Smooth muscle cell (in vitro differentiated cells): ENCODE results near the gene CACUL1. TPM values are rescaled to one million over a fixed set of nuclear protein-coding genes. Genes with fewer than 3 reads are reported as not detected.

Experiments
- DNase-seq: peaks from one replicate; lab custom pipeline; 2025; ENCODE audit not compliant: unreplicated experiment; lab: John Stamatoyannopoulos, UW
- H2AFZ ChIP-seq: fragments of 200-600 bp; sonication (generic); 2 replicates; pipeline ENCODE4 v1.6.0; 2016; ENCODE audit warnings: antibody characterized with exemption, low read depth, mild to moderate bottlenecking
- H3F3A ChIP-seq: fragments of 200-600 bp; sonication (generic); 2 replicates; pipeline ENCODE4 v1.6.0; 2017; ENCODE audit warnings: antibody characterized with exemption, low read depth
- H3K27ac ChIP-seq: fragments of 200-600 bp; sonication (generic); 2 replicates; pipeline ENCODE4 v1.5.1; 2016; ENCODE audit warnings: low read depth, mild to moderate bottlenecking
- H3K27me3 ChIP-seq: fragments of 200-600 bp; sonication (generic); 2 replicates; pipeline ENCODE4 v1.6.1; 2016; ENCODE audit warnings: low read depth, mild to moderate bottlenecking
- H3K36me3 ChIP-seq: fragments of 200-600 bp; sonication (generic); 2 replicates; pipeline ENCODE4 v1.5.1; 2016; ENCODE audit warnings: low read depth
- H3K4me1 ChIP-seq: fragments of 200-600 bp; sonication (generic); 2 replicates; pipeline ENCODE4 v1.5.1; 2016; ENCODE audit warnings: low read depth
- H3K4me2 ChIP-seq: fragments of 200-600 bp; sonication (generic); 2 replicates; pipeline ENCODE4 v1.6.0; 2016; ENCODE audit warnings: mild to moderate bottlenecking
- H3K4me3 ChIP-seq: fragments of 200-600 bp; sonication (generic); 2 replicates; pipeline ENCODE4 v1.5.1; 2016; ENCODE audit warnings: mild to moderate bottlenecking
- H3K79me2 ChIP-seq: fragments of 200-600 bp; sonication (generic); 2 replicates; pipeline ENCODE4 v1.6.0; 2016; ENCODE audit warnings: low read depth, mild to moderate bottlenecking
- H3K9ac ChIP-seq: fragments of 200-600 bp; sonication (generic); 2 replicates; pipeline ENCODE4 v1.6.0; 2016; ENCODE audit warnings: low read depth
- H3K9me3 ChIP-seq: fragments of 200-600 bp; sonication (generic); replicated peaks from 2 replicates; pipeline ENCODE4 v1.5.1; 2016; ENCODE audit warnings: low read depth
- H4K20me1 ChIP-seq: fragments of 200-600 bp; sonication (generic); 2 replicates; pipeline ENCODE4 v1.6.0; 2016; ENCODE audit warnings: low read depth
- WGBS: methylation state at CpG from one replicate; pipeline ENCODE4 v1.1.7; 2016; ENCODE audit warnings: low lambda C conversion rate; 5-methylcytosine and 5-hydroxymethylcytosine counted together
- polyA plus RNA-seq: library from polyadenylated mRNA; unstranded; fragments of >200 nt; fragmentation: Nextera tagmentation; extraction: Ambion mirVana; gene quantifications from 2 replicates; pipeline ENCODE4 v1.2.1, GENCODE V29; 2016
- total RNA-seq: library from RNA; depleted of rRNA; stranded (reverse); fragments of >200 nt; gene quantifications from 2 replicates; pipeline ENCODE4 v1.2.3, GENCODE V29; 2014
- TF ChIP-seq, protein P1 (sequence below): fragments of 200-600 bp; sonication (generic); IDR thresholded peaks from 2 replicates; pipeline ENCODE4 v1.5.1; 2017; ENCODE audit warnings: borderline replicate concordance, mild to moderate bottlenecking, antibody characterized with exemption; ENCODE audit not compliant: insufficient read depth, poor library complexity, severe bottlenecking

The CACUL1 gene
- total and polyA plus RNA-seq, 2 experiments from 2014 or later: 24.8 to 25.6 TPM

DNA sequence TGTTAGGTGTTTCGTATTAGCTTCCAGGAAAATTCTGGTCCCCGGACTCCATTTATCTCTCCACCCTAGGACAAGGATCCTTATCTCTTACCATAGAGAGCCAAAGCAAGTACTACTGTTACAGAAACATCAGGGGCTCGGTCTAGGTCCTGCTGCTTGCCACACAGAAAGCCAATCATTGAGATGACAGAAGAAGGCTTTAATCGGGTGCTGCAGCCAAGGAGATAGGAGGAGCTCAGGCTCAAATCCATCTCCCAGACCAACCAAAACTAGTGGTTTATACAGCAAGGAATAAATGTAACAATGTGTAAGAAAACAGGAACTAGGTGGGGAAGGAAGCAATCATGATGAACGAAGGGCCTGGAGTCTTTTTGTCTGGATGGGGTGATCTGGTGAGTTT lies 22.2 kb upstream of the CACUL1 start:
- Histone ChIP-seq H2AFZ (no peak overlapping the region), H3K27me3 (no peaks in the 10 kb centered on the region), H3K79me2 (no peaks in the 10 kb centered on the region), H3K27ac (no peak overlapping the region), H3K9ac (no peak overlapping the region), H3F3A (no peaks in the 10 kb centered on the region), H3K4me1 (no peaks in the 10 kb centered on the region), H3K9me3 (no peaks in the 10 kb centered on the region), H3K4me2 (no peak overlapping the region), H3K36me3 (no peaks in the 10 kb centered on the region), H3K4me3 (no peak overlapping the region), H4K20me1 (no peaks in the 10 kb centered on the region)
- DNase-seq: no peak
- TF ChIP-seq, protein P1, sequence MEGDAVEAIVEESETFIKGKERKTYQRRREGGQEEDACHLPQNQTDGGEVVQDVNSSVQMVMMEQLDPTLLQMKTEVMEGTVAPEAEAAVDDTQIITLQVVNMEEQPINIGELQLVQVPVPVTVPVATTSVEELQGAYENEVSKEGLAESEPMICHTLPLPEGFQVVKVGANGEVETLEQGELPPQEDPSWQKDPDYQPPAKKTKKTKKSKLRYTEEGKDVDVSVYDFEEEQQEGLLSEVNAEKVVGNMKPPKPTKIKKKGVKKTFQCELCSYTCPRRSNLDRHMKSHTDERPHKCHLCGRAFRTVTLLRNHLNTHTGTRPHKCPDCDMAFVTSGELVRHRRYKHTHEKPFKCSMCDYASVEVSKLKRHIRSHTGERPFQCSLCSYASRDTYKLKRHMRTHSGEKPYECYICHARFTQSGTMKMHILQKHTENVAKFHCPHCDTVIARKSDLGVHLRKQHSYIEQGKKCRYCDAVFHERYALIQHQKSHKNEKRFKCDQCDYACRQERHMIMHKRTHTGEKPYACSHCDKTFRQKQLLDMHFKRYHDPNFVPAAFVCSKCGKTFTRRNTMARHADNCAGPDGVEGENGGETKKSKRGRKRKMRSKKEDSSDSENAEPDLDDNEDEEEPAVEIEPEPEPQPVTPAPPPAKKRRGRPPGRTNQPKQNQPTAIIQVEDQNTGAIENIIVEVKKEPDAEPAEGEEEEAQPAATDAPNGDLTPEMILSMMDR: no peak
- WGBS: 82% methylated on average over 5 of the region's 5 CpGs

DNA sequence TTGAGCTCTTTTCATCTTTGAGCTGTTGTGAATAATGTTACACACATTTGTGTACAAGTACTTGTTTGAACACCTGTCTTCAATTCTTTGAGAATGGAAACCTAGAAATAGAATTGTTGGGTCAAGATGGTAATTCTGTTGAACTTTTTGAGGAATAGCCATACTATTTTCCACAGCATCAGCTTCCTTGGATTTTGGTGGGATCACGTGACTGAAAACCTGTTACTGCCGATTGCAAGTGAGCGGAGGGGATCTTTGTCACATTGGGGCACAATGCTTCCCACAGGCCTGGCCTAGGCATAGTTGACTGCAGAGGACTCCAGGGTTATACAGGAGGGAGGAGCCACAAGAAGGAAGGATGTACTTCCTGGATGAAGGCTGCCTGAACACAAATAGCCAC lies 21.3 kb upstream of the CACUL1 start:
- H3K36me3 ChIP-seq: no peaks in the 10 kb centered on the region
- WGBS: 95% methylated on average over 3 of the region's 3 CpGs

DNA sequence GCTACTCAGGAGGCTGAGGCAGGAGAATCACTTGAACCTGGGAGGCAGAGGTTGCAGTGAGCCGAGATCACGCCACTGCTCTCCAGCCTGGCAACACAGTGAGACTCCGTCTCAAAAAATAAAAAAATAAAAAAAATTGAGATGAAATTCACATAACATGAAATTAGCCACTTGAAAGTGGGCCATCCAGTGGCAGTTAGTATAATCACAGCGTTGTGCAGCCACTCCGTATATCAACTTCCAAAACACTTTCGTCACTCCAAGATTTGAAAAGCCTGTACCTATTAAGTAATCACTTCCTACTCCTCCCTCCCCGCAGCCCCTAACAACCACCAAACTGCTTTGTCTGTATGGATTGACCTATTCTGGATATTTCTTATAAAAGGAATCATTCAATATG lies 20.7 kb upstream of the CACUL1 start:
- no peak for DNase-seq
- Histone ChIP-seq H3K27me3 (no peaks in the 10 kb centered on the region), H3K4me1 (no peaks in the 10 kb centered on the region), H3K9ac (no peak overlapping the region), H3K9me3 (no peaks in the 10 kb centered on the region), H3K36me3 (no peaks in the 10 kb centered on the region), H3K4me2 (no peak overlapping the region), H3K79me2 (no peaks in the 10 kb centered on the region), H3F3A (no peaks in the 10 kb centered on the region), H2AFZ (no peak overlapping the region), H3K27ac (no peak overlapping the region), H4K20me1 (no peaks in the 10 kb centered on the region), H3K4me3 (no peak overlapping the region)
- TF ChIP-seq, protein P1: no peak
- 76% methylated on average over 7 of the region's 7 CpGs for whole genome bisulfite sequencing

More for the DNA sequence above, 21.3 kb upstream of the CACUL1 start:
- no peak overlapping the region for H3K4me3 ChIP-seq
- no peaks in the 10 kb centered on the region for H4K20me1 ChIP-seq
- no peak overlapping the region for H3K4me2 ChIP-seq
- no peaks in the 10 kb centered on the region for H3K9me3 ChIP-seq
- no peaks in the 10 kb centered on the region for H3K79me2 ChIP-seq
- no peaks in the 10 kb centered on the region for H3K4me1 ChIP-seq
- no peak for DNase-seq
- no peak overlapping the region for H2AFZ ChIP-seq
- H3K9ac ChIP-seq: no peak overlapping the region
- no peaks in the 10 kb centered on the region for H3F3A ChIP-seq
- TF ChIP-seq, protein P1: no peak
- no peaks in the 10 kb centered on the region for H3K27me3 ChIP-seq
- H3K27ac ChIP-seq: no peak overlapping the region

DNA sequence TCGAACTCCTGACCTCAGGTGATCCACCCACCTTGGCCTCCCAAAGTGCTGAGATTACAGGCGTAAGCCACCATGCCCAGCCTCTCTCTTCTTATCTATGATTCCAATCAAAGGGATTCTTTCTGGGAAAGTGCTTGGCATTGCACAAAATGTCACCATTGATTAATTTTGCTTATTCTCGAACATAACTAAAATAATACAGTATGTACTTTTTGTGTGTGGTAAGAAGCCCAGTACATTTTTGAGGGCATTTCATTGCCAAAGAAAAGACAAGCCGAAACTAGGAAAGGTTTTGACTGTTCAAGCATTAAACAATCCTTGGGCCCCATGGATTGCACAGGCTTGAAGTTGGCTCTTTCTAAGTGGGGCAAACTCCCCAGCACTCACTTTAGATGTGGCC lies 18.3 kb upstream of the CACUL1 start:
- no peak for DNase-seq
- Histone ChIP-seq H3K36me3 (no peaks in the 10 kb centered on the region), H2AFZ (no peak overlapping the region), H3F3A (no peaks in the 10 kb centered on the region), H3K27me3 (no peaks in the 10 kb centered on the region), H3K4me3 (no peak overlapping the region), H3K4me1 (no peaks in the 10 kb centered on the region), H3K4me2 (no peak overlapping the region), H3K27ac (no peak overlapping the region), H3K9ac (no peak overlapping the region), H3K9me3 (no peaks in the 10 kb centered on the region), H3K79me2 (no peaks in the 10 kb centered on the region), H4K20me1 (no peaks in the 10 kb centered on the region)
- TF ChIP-seq, protein P1: no peak
- WGBS: 94% methylated on average over 4 of the region's 4 CpGs
